ENCODE results near the gene ARAP3.

Gene ARAP3

DNA sequence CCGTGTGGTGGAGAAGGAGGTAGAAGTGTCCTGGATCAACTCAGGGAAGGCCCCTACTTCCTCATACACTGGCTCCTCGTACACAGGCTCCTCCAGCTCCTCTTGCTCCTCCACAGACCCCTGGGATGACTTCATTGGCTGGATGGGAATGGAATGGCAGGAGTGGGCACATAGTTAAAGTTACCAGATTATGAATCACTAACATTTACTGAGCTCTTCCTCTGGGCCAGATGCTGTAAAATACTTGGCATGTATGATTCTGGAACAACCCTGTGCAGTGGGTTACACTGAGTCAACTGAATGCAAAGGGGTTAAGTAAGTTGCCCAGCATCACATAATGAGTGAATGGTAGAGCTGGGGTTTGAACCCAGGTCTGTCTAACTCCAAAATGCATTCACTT, 27.7 kb downstream of the ARAP3 start:
- Mint-ChIP-seq H3K9me3 (no peaks in the 10 kb centered on the region), H3K27me3 (peaks cover 39% of the 10 kb centered on the region), H3K36me3 (peaks cover 3% of the 10 kb centered on the region), H3K4me3 (no peak overlapping the region), H3K27ac (no peak overlapping the region), H3K4me1 (peaks cover 29% of the 10 kb centered on the region)
- no peak for DNase-seq
- CTCF ChIA-PET, result interaction anchor here (1.4 to 1.9 kb wide), 3 partner anchors 8 to 62 kb away, joined by 3 to 8 read pairs (median 3); no protein-coding TSS in a partner anchor

DNA sequence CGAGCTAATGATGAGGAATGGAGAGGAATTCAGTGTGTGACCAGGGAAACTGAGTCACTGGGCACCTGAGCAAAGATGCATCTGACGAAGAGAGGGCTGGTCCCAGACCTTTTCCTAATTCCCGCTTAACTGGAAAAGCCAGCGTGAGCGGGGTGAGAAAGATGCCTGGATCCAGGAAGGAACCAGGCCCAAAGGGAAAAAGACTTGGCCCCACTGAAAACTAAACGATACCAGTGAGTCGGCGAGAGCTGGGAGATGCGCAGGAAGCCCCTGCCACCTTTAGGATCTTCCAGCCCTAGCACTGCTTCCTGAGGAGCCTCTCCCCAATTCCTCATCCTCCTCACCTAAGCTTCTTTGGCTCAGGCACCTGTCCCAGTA, 30.3 kb downstream of the ARAP3 start:
- peaks cover 4% of the 10 kb centered on the region for H3K36me3 Mint-ChIP-seq
- peak; percentile 15 for DNase-seq
- H3K4me3 Mint-ChIP-seq, result peak overlapping the region; percentile 89
- peak overlapping the region; percentile 4 for H3K27ac Mint-ChIP-seq
- CTCF ChIA-PET, result interaction anchor here (1.0 kb wide), 2 partner anchors 13 to 14 kb away, joined by 3 to 4 read pairs; no protein-coding TSS in a partner anchor
- no peaks in the 10 kb centered on the region for H3K9me3 Mint-ChIP-seq
- H3K27me3 Mint-ChIP-seq, result peaks cover 30% of the 10 kb centered on the region
- peaks cover 36% of the 10 kb centered on the region for H3K4me1 Mint-ChIP-seq

DNA sequence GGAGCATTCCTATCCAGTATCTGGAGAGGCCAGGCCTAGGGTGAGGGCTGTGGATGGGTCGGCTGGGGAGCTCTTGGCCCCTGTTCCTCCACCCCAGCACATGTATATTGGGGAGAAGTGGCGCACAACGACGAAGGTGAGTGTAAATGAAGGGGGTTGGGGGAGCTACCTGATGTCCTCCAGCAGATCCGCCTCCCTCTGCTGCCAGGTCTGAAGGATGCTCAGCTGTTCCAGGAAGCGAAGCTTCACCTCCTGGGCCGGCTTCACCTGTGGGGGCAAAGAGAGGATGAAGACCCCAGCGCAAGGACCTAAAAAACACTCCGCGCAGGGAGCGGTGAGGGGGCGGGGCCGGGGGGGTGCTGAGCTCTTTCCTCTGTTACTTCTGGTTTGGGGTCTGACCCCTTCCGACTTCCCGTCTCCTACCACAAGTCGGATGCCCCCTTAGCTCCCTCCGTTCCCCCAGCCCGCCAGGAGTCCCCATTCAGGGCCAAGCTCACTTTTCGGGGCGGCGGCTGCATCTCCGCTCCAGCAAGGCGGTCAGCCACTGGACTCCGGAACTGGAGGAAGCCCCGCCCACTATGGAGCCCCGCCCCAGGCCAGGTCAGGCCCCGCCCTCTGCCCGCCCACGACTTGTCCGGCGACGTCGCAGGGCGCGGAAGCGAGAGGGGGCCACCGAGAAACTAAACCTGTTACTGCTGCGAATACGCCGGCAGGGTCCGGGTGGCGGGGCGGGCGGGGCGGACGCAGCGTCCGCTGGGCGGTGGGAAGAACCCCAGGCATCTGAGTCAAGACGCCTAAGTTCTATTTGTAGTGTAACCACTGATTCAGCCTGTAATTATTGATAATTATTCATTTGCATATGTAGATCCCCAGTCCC, 30.9 kb downstream of the ARAP3 start, which contains the start of gene FCHSD1:
Gene FCHSD1 (minus strand): TSS at position 568 of the 877 bp plus-strand sequence. CDS start 50 bp downstream, at position 518.
- Mint-ChIP-seq H3K9me3 (no peaks in the 10 kb centered on the region), H3K36me3 (peaks cover 8% of the 10 kb centered on the region), H3K4me1 (peaks cover 36% of the 10 kb centered on the region), H3K4me3 (peak within 1 kb of the TSS; percentile 89), H3K27ac (peak within 1 kb of the TSS; percentile 80), H3K27me3 (peaks cover 24% of the 10 kb centered on the region)
- CTCF ChIA-PET, result interaction anchor here (0.8 to 1.1 kb wide), 6 partner anchors 13 to 318 kb away, joined by 3 to 6 read pairs (median 4); partner anchors contain the start of gene RNF14
- DNase-seq, result peak; percentile 89

DNA sequence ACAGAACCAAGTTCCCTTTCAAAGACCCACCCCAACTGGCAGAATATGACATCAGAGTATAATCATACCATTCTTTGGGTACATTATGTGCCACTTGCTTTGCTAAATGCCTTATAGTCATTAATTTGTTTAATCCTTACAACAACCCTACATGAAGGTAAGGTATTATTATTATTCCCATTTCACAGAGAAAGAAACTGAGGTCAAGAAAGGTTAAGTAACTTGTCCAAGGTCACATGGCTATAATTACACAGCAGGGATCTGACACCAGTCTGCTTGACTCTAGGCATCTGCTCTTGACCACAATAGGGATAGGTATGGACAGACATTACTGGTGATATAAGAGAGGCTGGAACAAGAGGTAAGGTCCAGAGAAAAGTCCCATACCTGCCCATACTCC, 32.1 kb downstream of the ARAP3 start:
- DNase-seq, result no peak
- peak overlapping the region; percentile 89 for H3K4me3 Mint-ChIP-seq
- peaks cover 12% of the 10 kb centered on the region for H3K36me3 Mint-ChIP-seq
- peaks cover 14% of the 10 kb centered on the region for H3K27me3 Mint-ChIP-seq
- no peak overlapping the region for H3K27ac Mint-ChIP-seq
- H3K9me3 Mint-ChIP-seq, result no peaks in the 10 kb centered on the region
- CTCF ChIA-PET, result no interaction called here
- H3K4me1 Mint-ChIP-seq, result peaks cover 36% of the 10 kb centered on the region

DNA sequence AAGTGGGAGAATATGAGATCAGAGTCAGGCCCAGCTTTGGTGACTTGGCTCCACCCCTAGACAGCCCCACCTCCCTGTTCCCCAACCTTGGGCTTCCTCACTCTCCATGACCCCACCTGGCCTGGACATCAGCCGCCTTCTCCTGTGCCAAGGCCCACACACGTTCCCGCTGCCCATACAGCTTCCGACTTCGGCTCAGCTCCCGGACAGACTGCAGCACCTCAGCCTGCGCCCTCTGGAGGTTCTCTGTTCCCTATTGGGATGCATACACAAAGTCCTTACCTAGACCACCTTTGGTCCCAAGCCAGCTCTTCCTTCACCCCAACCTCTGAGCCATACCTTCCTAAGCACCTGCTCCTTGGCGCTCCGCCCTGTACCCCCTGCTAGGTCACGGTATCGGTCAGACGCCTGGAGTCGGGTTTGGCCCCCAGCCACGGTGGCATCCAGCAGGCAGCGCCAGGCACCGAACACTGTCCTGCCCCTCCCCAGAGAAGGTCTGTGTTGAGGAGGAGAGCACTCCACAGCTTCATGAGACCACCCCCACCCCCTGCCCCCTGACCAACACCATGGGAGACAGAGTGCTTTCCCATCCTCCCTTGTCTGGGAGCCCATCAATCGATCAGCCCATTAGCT, 32.9 kb downstream of the ARAP3 start:
- Mint-ChIP-seq H3K4me1 (peaks cover 36% of the 10 kb centered on the region), H3K9me3 (no peaks in the 10 kb centered on the region), H3K27me3 (peaks cover 14% of the 10 kb centered on the region), H3K27ac (no peak overlapping the region), H3K4me3 (no peak overlapping the region), H3K36me3 (peaks cover 13% of the 10 kb centered on the region)
- CTCF ChIA-PET, result interaction anchor here (1.0 to 1.8 kb wide), 2 partner anchors 16 to 312 kb away, joined by 3 to 4 read pairs; no protein-coding TSS in a partner anchor
- DNase-seq, result peak; percentile 19

DNA sequence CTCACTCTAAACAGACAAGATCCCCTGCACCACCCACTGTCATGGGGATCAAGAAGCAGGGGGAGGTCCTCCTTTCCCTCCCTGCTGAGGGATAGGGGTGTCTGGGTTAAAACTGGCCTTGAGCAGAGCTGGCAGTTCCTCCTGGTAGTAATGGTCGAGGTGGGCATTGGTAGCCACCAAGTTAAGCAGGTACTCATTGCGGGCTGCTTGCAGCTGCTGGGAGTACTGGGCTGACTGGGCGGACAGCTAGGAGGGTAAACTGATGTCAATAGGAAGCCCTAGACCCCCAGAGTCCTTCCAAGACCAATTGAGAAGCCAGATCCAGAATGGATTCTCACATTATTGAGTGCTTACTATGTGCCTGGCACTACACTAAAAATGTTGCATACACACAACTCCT, 34.2 kb downstream of the ARAP3 start:
- Mint-ChIP-seq H3K9me3 (no peaks in the 10 kb centered on the region), H3K27me3 (peaks cover 4% of the 10 kb centered on the region), H3K27ac (no peak overlapping the region), H3K4me3 (no peak overlapping the region), H3K4me1 (peaks cover 36% of the 10 kb centered on the region), H3K36me3 (peaks cover 15% of the 10 kb centered on the region)
- CTCF ChIA-PET, result interaction anchor here (0.9 to 1.8 kb wide), 4 partner anchors 10 to 313 kb away, joined by 3 to 7 read pairs (median 4); no protein-coding TSS in a partner anchor
- DNase-seq, result peak; percentile 10

DNA sequence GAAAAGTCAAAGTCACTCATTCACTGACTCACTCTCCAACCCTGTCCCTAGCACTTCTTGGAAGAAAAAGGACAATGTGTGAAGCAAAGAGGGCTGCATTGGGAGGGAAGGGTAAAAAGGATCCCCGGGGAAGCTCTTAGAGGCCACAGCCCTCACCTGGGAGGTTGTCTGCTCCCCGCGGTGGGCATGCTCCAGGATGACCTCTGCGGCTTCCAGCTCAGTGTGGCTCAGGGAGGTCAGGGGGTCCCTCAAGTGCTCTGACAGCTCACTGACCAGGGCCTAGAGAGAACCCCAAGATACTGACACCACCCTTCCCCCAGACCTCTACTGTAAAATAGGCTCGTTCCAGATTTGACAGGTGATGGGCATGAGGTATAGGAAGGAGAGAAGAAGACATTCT, 34.8 kb downstream of the ARAP3 start:
- CTCF ChIA-PET, result interaction anchor here (0.9 to 1.7 kb wide), 3 partner anchors 10 to 55 kb away, joined by 3 to 7 read pairs (median 3); no protein-coding TSS in a partner anchor
- H3K4me3 Mint-ChIP-seq, result no peak overlapping the region
- H3K4me1 Mint-ChIP-seq, result peaks cover 33% of the 10 kb centered on the region
- no peaks in the 10 kb centered on the region for H3K9me3 Mint-ChIP-seq
- H3K36me3 Mint-ChIP-seq, result peaks cover 15% of the 10 kb centered on the region
- no peak overlapping the region for H3K27ac Mint-ChIP-seq
- H3K27me3 Mint-ChIP-seq, result no peaks in the 10 kb centered on the region
- peak; percentile 17 for DNase-seq

DNA sequence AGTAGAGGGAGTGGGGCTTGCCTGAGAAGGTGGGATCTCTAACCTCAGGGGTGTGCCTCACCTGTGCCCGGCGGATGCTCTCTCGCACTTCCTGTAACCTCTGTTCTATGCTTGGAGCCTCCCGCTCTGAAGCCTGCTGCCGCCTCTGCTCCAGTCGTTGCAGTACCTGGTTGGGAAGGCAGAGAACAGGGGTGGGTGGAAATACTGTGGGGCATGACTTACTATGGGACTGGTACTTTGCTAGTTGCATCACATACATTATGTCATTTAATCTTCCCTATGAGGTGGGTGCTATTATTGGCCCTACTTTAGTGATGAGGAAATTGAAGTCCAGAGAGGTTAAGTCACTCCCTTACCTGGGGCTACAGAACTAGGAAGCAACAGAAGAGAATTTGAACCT, 36.0 kb downstream of the ARAP3 start:
- DNase-seq, result no peak

DNA sequence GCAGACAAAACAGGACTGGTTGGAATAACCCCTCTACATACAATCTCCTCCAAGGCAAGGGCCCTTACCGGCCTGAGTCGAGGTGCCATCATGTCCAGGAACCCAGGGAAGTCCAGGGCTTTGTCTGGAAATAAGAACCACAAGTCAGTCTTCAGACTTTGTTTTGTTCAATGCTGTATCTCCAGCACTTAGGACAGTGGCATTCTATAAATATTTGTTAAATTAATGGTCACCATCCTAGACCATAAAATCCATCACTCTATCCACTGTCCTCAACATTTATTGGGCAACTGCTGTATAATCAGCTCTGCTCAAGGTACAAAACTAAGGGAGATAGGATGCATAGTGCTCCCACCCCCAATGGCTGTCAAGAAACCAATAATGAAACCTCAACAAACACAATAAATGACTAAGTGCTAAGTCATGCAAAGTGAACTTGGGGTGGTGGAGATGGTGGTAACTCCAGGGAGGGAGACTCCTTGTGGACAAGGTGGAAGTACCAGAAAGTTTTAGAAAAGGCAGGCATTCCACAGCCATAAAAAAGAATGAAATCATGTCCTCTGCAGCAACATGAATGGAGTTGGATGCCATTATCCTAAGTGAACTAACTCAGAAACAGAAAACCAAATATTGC, 40.3 kb downstream of the ARAP3 start:
- Mint-ChIP-seq H3K36me3 (peaks cover 29% of the 10 kb centered on the region), H3K9me3 (no peaks in the 10 kb centered on the region), H3K27me3 (no peaks in the 10 kb centered on the region), H3K4me3 (no peak overlapping the region), H3K27ac (no peak overlapping the region), H3K4me1 (peaks cover 22% of the 10 kb centered on the region)
- CTCF ChIA-PET, result interaction anchor here (0.9 to 3.1 kb wide), 6 partner anchors 8 to 49 kb away, joined by 3 to 18 read pairs (median 4); partner anchors contain the start of gene DIAPH1
- peak; percentile 19 for DNase-seq

More for the DNA sequence above, 36.0 kb downstream of the ARAP3 start:
- CTCF ChIA-PET, result interaction anchor here (1.4 to 1.7 kb wide), 2 partner anchors 54 kb away, joined by 3 to 7 read pairs; no protein-coding TSS in a partner anchor
- Mint-ChIP-seq H3K27ac (no peak overlapping the region), H3K4me1 (peaks cover 31% of the 10 kb centered on the region), H3K27me3 (no peaks in the 10 kb centered on the region), H3K9me3 (no peaks in the 10 kb centered on the region), H3K4me3 (no peak overlapping the region), H3K36me3 (peaks cover 23% of the 10 kb centered on the region)

DNA sequence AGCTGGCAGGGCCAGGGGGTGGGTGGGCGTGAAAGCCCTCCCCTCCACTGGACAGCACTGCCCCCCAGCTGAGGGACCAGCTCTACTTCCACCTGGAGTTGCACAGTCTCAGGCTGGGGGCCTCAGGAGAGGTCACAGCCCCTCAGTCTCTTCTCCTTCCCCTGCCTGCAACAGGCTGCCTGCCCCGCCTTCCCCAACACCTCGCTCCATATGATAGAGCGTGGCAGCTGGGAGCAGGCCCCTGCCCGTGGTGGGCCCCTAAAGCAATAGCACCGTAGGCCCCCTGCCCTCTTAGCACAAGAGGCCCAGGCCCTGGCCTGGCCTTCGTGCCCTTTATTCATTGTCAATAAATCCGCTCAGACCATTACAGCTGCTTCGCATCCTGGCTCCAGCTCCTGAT, 41.3 kb downstream of the ARAP3 start:
- H3K4me3 Mint-ChIP-seq, result no peak overlapping the region
- no peak overlapping the region for H3K27ac Mint-ChIP-seq
- H3K27me3 Mint-ChIP-seq, result no peaks in the 10 kb centered on the region
- H3K4me1 Mint-ChIP-seq, result peaks cover 28% of the 10 kb centered on the region
- CTCF ChIA-PET, result interaction anchor here (1.4 to 3.1 kb wide), 3 partner anchors 21 to 48 kb away, joined by 3 to 18 read pairs (median 15); partner anchors contain the start of gene DIAPH1
- no peaks in the 10 kb centered on the region for H3K9me3 Mint-ChIP-seq
- peaks cover 26% of the 10 kb centered on the region for H3K36me3 Mint-ChIP-seq
- DNase-seq, result peak; percentile 20

DNA sequence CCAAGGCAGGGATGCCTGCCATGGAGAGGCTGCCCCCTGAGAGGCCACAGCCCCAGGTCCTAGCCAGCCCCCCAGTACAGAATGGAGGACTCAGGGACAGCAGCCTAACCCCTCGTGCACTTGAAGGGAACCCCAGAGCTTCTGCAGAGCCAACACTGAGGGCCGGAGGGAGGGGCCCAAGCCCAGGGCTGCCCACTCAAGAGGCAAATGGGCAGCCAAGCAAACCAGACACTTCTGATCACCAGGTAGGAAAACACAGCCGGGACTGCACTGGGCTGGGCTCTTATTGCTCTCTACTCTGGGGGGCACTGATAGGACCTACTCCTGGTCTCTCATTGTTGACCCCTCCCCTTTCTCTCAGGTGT, 42.0 kb downstream of the ARAP3 start:
- Mint-ChIP-seq H3K4me1 (peaks cover 35% of the 10 kb centered on the region), H3K4me3 (no peak overlapping the region), H3K27ac (no peak overlapping the region), H3K36me3 (peaks cover 28% of the 10 kb centered on the region), H3K27me3 (no peaks in the 10 kb centered on the region), H3K9me3 (no peaks in the 10 kb centered on the region)
- no peak for DNase-seq
- CTCF ChIA-PET, result interaction anchor here (1.6 to 5.8 kb wide), 2 partner anchors 18 to 48 kb away, joined by 4 to 46 read pairs; no protein-coding TSS in a partner anchor

DNA sequence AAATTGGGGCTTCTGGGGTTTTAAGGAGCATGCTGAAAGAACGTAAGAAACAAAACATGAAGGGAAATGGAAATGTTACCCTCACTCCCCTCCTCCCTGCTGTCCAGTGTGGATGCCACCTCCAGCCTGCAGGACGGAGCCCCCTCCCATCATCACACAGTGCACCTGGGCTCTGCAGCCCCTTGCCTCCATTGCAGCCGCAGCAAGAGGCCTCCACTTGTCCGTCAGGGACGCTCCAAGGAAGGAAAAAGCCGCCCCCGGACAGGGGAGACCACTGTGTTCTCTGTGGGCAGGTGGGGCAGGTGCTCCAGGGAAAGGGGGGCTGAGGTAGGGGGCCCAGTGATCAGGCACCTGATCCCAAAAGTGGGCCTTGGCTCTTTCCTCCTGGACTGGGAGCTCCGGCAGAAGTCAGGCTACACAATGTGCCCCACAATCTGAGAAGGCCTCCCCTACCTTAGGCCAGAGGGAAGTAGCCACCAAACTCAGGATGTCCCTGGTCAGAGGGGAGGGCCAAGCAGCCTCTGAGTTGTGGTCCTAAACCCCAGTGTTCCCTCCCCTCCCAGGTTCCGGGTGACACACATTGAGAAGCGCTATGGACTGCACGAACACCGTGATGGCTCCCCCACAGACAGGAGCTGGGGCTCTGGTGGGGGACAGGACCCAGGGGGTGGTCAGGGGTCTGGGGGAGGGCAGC, 42.5 kb downstream of the ARAP3 start:
- Mint-ChIP-seq H3K27me3 (no peaks in the 10 kb centered on the region), H3K4me1 (peaks cover 40% of the 10 kb centered on the region), H3K36me3 (peaks cover 29% of the 10 kb centered on the region), H3K4me3 (no peak overlapping the region), H3K9me3 (no peaks in the 10 kb centered on the region), H3K27ac (no peak overlapping the region)
- DNase-seq, result no peak
- CTCF ChIA-PET, result interaction anchor here (1.6 to 5.8 kb wide), 2 partner anchors 17 to 47 kb away, joined by 4 to 46 read pairs; no protein-coding TSS in a partner anchor

DNA sequence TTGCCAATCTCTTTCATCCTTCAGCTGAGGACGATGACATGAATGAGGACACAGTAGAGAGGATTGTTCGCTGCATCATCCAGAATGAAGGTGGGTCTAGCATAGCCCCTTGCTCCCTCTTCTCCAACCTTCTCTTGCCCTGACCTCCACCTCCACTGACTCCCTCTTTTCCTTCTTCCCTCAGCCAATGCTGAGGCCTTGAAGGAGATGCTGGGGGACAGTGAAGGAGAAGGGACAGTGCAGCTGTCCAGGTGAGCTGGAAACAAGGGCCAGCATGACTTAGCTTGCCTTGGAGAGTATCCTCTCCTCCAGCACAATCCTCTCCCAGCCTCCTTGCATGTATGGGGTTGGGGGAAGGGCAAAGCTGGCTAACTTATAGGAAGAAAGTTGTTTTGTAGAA, 43.3 kb downstream of the ARAP3 start:
- H3K4me3 Mint-ChIP-seq, result peak overlapping the region; percentile 94

More for the DNA sequence above, 43.3 kb downstream of the ARAP3 start:
- no peaks in the 10 kb centered on the region for H3K27me3 Mint-ChIP-seq
- H3K36me3 Mint-ChIP-seq, result peaks cover 32% of the 10 kb centered on the region
- H3K9me3 Mint-ChIP-seq, result no peaks in the 10 kb centered on the region
- CTCF ChIA-PET, result interaction anchor here (1.2 to 5.8 kb wide), 5 partner anchors 16 to 75 kb away, joined by 4 to 46 read pairs (median 7); partner anchors contain the start of gene DIAPH1
- DNase-seq, result no peak
- H3K4me1 Mint-ChIP-seq, result peaks cover 46% of the 10 kb centered on the region
- H3K27ac Mint-ChIP-seq, result peak overlapping the region; percentile 88
